ENCODE results near the gene TIMM29.

The TIMM29 gene

GRCh38 chr19:10966809-10967208 lies 38.2 kb downstream of the TIMM29 start:
- CTCF ChIA-PET, result interaction anchor here (0.7 to 3.1 kb wide), 3 partner anchors 25 to 108 kb away, joined by 3 to 9 read pairs (median 3); no protein-coding TSS in a partner anchor
- TF ChIP-seq BCL11A (tag by site-specific recombination; IDR thresholded peaks at IDR 0.05; ENCODE audit: low read depth) (no peak), ZNF792 (tag by site-specific recombination; IDR thresholded peaks at IDR 0.05) (no peak), MZF1 (tag by site-specific recombination; IDR thresholded peaks at IDR 0.05; ENCODE audit: borderline replicate concordance) (no peak), ZNF433 (tag by site-specific recombination; IDR thresholded peaks at IDR 0.05; ENCODE audit: low read depth) (no peak), ZNF280C (tag by site-specific recombination; IDR thresholded peaks at IDR 0.05) (no peak), ZNF513 (tag by site-specific recombination; IDR thresholded peaks at IDR 0.05) (no peak), ZNF121 (tag by site-specific recombination; IDR thresholded peaks at IDR 0.05) (no peak), SP3 (tag by site-specific recombination; IDR thresholded peaks at IDR 0.05) (no peak), ZBTB8A (tag by site-specific recombination; IDR thresholded peaks at IDR 0.05) (no peak), ZNF707 (tag by site-specific recombination; IDR thresholded peaks at IDR 0.05) (no peak), ZNF530 (tag by site-specific recombination; IDR thresholded peaks at IDR 0.05; ENCODE audit: low read depth) (no peak), HOXD13 (CRISPR knock-in tag; IDR thresholded peaks at IDR 0.05; ENCODE audit: borderline replicate concordance) (no peak), ZNF658 (tag by site-specific recombination; IDR thresholded peaks at IDR 0.05) (no peak), OSR2 (tag by site-specific recombination; IDR thresholded peaks at IDR 0.05) (no peak), KLF7 (tag by site-specific recombination; IDR thresholded peaks at IDR 0.05; ENCODE audit: borderline replicate concordance) (no peak), ZNF560 (tag by site-specific recombination; IDR thresholded peaks at IDR 0.05; ENCODE audit: borderline replicate concordance) (no peak), REST (tag by site-specific recombination; IDR thresholded peaks at IDR 0.05) (no peak), ZNF776 (tag by site-specific recombination; IDR thresholded peaks at IDR 0.05; ENCODE audit: borderline replicate concordance) (no peak), ZBTB26 (tag by site-specific recombination; optimal IDR thresholded peaks at IDR 0.05) (no peak)
- Histone ChIP-seq H3K4me1 (ENCODE audit: control insufficient read depth, insufficient read depth, low read length) (peaks cover 7% of the 10 kb centered on the region), H3K9me3 (ENCODE audit: control insufficient read depth, insufficient read depth, low read depth, low read length) (no peaks in the 10 kb centered on the region), H3K27ac (ENCODE audit: extremely low read depth, low read depth, low read length) (no peak overlapping the region), H3K36me3 (ENCODE audit: control insufficient read depth in 2 of 2, insufficient read depth in 1 of 2, low read length in 2 of 2) (peaks cover 0 to 2% of the 10 kb centered on the region in 2 experiments; a peak in 2 of 3 replicates), H3K4me3 (ENCODE audit: low read depth, low read length) (no peak overlapping the region)
- POLR2A ChIA-PET, result interaction anchor here (1.3 kb wide), 1 partner anchor 9 kb away, joined by 3 read pairs; no protein-coding TSS in a partner anchor

All from HEK293 (cell line).